Measurements from ENCODE around the gene NSDHL.
"Not testable (repeated sequence)": the region's sequence is repeated elsewhere in the genome, so short reads cannot be mapped to it uniquely, and the experiment has no call there.

NSDHL gene

DNA sequence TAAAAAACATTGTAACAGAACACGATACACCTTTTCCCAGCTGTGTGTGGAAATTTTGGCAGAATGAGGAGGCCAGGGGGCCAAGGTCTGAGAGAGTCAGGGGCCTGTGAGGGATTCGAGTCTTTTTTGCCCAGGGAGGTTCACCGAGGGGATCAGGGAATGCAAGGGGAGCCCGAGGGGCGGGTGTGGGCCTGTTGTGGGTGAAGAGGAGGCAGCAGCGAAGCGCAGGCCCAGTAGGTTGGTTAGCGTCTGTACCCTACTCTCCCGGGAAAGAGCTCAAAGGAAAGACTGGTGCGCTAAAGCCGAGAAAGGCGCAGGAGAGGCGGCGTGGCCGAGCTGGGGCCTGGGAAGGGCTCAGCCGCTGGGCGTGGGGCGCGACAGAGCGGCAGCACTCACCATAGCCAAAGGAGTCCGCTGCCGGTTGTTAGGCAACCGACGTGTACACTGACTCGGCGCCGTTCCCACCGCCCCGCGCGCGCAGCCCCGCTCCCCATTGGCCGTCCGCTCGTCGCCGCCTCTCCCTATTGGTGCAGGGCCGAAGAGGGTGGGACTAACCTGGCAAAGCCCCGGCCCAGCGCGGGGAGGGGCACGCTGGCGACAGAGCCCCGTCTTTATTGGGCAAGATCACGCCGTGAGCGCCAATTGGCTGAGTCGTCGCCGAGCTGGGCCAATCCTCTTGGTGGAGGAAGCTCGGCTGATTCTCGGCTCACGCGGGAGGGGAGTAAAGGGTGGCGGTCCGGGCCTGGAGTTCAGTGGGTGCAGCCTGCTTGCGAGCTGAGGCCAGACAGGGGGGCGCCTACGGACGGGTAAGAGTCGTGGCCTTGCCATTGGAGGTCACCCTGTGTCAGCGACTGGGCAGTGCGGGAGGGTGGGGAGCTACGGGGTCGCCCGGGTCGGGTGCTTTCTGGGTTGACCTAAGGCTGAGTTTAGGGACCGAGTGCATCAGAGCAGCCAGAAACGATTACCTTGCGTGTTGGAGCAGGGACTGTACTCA, at the start of gene NSDHL, which contains the start of gene CETN2:
NSDHL (plus strand) TSS at position 752 of the 994 bp plus-strand sequence. CDS start 15,262 bp downstream, outside the sequence.
CETN2 (minus strand) TSS at position 446 of the 994 bp plus-strand sequence; CDS start at position 399, 47 bp downstream.
- DNase-seq = peak; percentile 81

DNA sequence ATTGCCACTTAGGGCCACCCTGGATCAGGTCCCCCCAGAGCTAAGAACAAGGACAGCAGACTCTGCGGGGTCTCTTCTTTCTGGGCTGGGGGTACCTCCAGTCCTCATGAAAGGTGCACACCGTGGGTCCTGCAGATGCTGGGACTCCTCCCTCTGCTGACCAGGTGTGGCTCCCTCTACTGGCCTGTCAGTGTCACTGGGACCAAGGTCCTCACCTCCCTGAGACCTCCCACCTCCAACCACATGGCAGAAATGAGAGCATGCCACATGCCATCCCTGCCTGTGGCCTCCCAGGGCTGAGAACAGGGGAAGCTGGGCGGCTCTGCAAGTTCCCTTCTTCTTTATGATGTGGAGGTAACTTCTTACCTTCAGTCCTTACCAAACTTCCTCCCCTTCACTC, 43.8 kb upstream of the NSDHL start:
- not testable (repeated sequence) for DNase-seq

DNA sequence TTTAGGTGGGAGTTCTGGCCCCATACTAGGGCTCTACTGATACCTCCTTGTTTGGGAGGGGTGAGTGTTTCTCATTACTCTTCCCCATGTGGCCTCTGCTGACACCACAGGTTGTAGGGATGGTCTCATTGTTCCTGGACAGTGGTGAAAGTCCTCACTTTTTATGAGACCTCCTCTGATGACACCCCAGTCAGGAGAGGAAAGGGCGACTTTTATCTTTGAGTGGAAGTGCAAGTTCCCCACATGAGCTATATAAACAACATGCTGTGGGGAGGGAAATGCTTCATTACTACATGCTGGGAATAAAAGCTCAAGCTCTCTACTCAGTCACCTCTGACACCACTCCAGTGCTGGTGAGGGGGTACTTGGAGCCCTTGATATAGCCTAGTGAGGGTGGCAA, 31.9 kb upstream of the NSDHL start:
- DNase-seq = no peak

DNA sequence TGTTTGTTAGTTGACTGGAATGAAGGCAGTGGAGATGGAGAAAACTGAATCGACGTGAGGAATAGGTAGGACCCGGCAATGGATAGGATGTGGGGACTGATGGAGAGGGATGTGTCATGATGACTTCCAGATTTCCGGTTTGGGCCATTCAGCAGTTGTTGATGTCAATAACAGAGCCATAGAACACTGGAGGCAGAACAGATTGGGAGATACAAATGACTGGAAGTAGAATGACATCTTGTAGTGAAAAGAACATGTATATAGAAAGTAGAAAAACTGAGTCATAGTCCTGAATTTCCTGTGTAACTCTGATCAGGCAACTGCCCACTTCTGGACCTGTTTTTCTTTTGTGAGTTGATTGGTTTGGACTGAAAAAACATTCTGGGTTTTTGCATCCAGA, 24.8 kb upstream of the NSDHL start:
- DNase-seq = no peak

DNA sequence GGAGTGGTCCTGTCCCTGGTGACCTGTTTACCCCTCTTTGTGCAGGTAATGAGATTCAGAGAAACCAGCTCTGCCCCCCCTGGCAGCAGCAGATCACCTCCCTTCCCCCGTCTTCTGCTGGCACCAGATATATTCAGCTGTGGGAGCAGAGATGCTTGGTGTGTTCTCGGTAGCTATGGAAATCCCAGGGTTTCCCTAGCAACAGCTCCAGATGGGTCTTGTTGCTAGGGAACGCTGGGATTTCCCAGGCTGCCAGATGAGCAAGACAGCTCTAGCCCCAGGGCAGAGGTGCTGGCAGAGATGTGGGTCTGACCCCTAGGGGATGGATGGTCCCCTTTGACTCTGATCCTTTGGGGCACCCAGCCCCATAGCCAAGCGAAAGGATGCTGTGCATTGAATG, 20.5 kb upstream of the NSDHL start:
- no peak for DNase-seq

DNA sequence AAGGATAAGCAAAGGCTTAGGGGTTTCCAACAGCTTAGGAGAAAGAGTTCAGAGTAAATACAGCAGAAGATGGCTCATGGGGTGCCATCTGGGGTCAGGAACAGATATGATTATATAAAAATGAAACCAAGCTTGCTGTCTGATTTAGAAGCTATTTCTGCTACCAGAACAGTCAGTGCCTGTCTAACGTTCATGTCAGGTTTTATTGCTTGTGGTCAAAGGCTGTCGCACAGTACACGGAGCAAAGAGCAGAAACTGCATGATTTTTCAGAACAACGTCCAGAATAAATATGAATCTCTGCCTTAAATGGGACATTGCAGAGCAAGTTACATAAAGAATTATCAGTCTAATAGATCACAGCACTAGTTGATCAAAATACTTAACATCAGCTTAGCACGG, 17.7 kb upstream of the NSDHL start:
- DNase-seq = no peak

DNA sequence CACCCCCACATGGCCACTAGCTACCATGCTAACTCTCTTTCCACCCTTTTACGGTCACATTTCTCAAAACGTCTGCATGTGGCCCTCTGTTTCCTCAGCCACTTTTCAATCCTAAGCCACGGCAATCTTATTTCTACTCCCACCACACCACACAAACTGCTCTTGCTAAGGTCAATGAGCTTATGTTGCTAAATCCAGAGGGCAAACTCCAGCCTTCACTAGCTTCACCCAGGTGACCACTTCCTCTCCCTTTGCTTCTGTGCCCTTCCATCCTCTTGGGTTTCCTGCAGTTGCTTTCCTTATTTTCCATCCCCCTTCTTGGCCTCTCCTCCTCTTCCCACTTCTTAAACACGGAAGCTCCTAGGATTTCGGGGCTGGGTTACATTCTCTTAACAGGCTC, 16.8 kb upstream of the NSDHL start:
- no peak for DNase-seq

DNA sequence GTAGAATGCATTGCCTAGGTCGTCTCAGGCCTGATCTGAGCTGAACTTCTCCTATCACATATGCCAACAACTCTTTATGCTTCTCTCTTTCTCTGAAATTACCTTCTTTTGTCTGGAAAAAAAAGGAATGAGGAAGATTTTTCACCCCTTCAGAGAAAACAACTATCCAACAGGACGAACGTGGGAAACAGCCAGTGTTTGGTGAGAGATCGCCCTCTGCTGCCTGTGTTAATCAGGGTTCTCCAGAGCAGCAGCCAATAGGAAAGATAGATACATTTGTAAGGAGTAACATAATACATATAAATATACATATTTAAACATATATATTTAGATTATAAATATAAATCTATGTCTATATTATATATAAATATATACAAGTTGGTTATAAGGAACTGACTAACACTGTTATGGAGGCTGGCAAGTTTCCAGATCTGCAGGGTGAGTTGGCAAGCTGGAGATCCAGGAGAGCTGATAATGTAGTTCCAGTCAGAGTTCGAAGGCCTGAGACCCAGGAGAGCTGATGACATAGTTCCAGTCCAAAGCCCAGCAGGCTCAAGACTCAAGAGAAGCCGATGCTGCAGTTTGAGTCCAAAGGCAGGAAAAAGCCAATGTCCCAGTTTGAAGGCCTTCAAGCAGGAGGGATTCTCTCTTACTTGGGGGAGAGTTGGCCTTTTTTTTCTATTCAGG, 13.6 kb upstream of the NSDHL start:
- DNase-seq = no peak

DNA sequence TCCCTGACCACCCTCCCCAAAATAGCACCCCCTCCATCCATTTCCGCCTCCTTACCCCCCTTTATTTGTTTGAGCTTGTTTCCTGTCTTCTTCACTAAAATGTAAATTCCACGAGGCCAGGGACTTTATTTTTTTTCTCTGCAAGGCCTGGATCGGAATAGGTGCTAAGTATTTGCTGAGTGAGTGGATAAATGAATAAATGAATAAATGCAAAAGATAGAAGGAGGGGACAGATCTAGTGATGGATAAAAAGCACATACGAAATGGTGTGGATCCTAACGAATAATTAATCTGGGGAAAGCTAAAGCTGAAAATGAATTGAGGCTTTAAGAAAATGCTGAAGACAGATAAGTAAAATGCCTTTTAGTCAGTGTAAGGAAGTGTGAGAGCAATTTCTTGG, 12.5 kb upstream of the NSDHL start:
- no peak for DNase-seq

DNA sequence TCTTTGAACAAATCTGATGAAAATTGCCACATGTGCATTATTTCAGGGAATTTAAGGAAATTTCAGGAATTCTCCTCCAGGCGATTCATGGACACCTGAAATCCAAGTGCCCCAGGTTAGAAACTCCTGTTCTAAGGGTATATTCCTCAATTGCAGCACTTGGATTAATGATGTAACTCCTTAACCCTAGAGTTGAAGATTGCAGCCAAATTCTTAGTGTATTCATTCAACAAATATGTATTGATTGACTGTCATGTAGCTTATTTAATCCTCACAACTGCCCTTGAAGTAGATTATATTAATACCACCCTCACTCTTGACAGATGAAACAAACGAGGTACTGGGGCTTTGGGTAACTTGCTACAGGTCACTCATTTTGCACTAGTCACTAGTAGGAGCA, 11.6 kb upstream of the NSDHL start:
- no peak for DNase-seq

DNA sequence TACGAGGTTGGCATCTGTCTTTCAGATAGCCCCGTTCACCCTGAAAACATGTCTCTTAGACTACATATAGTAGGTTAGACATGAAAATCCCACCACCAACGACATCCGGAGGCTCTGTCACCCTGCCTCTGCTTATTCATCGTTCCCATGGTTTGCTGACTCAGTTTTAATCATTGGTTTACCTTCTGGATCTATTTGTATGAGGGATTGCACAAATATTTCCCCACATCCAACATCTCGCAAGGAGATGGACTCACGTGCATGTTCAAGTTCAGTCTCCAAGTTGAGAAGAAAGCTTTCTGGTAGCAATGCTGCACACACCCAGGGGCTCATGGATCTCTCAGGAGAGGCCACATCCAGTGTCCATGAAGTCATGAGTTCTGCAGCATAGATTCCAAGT, 11.1 kb upstream of the NSDHL start:
- DNase-seq = no peak

DNA sequence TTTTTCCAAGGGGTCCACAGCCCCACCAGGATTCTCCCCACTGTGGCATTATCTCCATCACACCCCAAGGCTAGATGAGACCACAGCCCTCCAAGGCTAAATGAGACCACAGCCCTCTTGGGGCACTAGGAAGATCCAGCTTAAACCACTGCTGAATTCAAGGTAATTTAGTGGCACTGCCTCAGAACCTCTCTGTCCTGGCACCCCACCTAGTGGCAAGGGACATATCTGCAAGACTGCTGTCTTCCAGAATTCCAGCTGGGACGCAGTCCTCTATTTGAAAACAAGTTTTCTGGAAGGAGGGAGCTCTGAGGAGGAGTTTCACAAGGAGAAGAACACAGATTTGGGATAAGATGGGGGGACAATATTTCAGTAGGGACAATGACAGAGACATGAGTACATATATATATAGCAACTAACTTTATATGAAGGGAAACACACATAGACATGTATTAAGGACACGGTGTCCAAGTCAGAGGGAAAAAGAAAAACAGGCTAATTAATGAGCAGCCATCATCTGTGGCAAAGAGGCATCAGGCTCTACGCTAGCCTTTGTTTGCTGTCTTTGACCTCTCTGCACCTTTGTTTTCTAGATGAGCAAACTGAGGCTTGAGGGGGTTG, 9.6 kb upstream of the NSDHL start:
- DNase-seq = no peak

DNA sequence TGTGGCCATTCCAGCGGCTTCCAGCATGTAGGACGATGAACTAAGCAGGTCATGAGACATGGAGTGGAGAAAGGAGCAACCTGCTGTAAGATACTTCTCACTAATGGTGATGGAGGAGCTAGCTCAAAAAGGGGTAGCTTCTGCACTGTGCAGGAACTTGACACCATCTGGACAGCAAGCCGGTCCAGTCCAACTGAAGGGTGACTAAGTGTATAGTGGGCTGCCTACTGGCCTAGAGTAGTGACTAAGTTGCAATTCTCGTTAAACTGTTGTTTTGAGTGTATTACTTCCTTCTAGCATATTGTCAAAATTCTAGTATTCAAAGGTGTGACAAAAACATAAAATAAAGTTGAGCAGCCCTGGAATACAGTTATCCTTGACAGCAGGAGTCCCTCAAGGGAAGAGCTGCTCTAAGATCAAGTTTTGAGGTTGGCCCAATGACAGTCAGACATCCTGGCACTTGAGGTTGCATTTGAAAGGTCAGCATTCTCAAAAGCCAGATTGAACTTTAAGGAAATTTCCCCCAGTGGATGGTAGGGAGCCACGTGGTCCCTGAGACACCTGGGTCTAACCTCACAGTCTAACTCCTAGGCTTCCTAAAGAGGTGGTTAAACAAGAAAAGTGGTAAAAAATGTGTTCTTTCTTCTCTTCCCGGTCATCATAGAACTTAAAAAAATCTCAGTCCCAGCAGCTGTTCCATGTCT, 8.3 kb upstream of the NSDHL start:
- no peak for DNase-seq

DNA sequence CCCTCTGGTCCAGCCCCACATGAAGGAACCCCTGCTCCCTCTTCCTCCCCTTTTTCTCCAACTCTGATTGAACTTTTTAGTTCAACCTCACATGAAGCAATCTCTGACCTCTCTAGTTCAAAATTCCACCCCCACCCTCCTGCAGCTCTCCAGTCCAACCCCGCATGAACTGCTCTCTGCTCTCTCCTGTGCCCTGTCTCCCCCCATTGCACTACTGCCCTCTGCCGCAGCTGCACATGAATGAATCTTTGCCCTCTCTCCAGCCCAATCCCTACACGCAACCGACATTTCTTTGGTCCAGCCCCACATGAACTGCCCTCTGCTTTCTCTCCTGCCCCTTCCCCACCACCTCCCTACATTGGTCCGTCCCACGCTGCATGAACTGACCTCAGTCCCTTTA, 7.2 kb upstream of the NSDHL start:
- no peak for DNase-seq

DNA sequence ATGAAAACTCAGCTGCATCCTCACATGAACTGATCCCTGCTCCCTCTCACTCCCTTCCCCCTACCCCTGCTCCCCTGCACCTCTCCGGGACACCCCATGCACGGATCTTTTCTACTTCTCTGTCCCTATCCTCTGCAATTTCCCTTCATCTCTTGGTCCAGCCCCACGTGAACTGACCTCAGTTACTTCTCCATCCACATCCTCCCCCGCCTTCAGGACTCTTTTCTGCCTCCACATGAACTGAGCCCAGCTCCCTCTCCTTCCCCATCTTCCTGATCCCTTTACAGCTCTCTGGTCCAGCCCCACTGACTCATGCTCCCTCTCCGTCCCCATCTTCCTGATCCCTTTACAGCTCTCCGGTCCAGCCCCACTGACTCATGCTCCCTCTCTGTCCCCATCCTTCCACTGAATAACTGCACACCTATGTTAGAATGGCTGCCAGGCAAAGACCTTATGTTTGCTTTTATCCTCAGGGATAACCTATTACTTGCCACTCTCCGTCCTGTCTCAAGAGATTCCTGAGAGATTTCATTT, 6.0 kb upstream of the NSDHL start:
- DNase-seq = no peak

DNA sequence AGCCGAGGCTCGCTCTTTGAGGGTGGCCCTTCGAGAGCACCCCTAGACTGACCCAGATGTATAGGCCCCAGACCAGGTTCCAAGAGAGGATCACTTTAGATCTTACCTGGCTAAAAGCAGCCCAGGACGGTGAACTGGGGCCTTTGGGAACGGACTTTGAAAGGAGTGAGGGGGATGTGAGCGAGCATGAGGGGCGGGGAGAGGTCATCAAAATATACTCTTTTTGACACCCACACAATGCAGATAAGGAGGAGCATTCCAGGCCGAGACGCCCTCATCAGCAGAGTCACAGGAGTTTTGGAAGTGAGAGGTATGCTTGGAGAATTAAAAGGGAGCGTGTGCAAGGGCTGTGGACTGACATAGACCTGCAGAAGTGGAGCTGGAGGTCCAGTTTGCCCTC, 528 bp downstream of the NSDHL start:
- DNase-seq = no peak

DNA sequence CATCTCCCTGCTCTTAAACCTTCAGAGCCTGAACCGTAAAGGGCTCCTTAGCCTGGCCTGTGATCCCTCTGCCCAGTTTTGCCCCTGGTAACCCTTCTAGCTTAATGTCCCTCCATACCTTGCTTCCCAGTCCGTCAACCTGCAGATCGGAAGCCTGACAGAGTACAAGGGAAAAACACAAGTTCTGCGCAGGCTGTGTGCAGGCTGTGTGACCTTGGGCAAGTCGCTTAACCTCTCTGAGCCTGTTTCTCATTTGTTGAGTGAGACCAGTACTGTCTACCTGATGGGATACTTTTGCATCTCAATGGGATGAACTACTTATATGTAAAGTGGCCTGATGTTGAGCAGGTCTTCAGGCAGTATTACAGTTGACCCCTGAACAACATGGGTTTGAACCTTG, 1.7 kb downstream of the NSDHL start:
- no peak for DNase-seq

DNA sequence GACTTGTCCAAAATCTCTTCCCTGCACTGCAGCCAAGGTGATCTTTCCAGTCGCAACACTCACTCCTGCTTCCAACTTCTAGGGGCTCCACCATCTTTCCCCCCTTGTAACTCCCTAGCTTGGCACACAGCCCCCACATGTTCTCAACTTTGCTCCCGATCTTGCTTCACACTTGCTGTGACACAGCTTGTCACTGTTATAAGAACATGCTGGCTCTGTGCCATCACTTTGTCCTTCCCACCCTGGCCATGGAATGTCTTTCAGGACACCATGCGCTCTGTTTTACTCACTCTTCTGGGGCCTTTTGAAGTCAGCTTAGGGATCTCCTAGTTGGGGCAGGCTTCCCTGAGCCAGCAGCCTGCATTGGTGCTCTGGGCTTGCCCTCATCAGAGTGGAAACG, 2.5 kb downstream of the NSDHL start:
- no peak for DNase-seq

DNA sequence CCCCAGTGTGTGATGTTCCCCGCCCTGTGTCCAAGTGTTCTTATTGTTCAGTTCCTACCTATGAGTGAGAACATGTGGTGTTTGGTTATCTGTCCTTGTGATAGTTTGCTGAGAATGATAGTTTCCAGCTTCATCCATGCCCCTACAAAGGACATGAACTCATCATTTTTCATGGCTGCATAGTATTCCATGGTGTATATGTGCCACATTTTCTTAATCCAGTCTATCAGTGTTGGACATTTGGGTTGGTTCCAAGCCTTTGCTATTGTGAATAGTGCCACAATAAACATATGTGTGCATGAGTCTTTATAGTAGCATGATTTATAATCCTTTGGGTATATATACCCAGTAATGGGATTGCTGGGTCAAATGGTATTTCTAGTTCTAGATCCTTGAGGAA, 4.6 kb downstream of the NSDHL start:
- not testable (repeated sequence) for DNase-seq

DNA sequence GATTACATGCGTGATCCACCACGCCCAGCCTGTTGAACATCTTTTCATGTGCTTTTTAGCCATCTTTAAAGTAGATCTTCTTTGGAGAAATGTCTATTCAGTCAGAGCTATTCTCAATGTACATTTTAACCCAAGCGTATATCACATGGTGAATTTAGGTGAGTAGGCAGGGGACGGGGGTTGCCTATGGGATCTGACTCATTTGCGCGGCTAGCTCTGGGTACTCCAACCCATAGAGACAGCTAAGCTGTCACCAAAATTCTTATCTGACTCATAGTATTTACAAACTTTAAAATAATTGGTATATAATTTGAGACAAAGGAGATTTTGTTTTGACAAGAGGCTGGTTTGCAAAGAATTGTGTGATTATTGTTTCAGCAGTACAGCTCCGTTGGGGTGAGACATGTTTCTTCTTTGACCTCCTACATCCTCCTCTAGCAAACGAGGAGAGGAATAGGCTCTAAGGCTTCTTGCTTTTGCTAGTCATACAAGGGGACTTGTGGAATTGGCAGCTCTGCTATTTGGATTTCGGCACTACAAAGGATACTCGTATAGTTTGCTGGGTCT, 12.0 kb downstream of the NSDHL start:
- DNase-seq = no peak

DNA sequence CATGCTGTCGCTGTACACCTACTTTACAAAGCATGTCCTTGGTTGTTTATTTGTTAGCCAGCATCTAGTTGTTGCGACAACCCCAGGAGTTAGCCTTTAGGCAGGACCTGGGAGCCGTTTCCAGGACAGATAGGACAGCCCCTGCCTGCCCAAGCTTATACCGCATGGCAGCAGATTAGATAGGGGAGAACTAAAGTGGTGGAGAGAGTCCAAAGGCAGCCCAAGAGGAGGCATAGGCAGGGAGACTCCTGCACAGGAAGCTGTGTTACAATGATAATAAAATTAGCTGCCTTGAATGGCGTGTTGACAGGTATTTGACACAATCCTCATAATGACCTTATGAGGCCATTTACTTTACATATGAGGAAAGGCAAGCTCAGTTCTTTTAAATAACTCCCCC, 13.0 kb downstream of the NSDHL start:
- DNase-seq = no peak

DNA sequence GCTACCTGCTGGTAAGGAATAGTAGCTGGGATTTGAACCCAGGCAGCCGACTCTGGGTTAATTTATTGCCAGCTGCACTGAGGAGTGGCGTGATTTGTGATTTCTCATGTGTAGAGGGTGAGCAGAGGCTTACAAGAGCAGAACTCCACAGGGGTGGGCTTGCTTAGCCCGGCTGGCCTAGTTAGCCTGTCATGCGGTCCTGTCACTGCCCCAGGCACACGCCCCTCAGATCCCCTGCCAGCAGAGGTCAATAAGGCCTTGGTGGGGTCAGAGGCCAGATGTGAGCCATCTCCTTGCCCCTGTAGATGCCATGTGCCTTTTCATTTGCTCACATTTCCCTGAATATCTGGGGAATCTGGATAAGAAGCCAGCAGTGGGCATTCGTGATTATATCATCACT, 13.4 kb downstream of the NSDHL start:
- DNase-seq = no peak
